NCI-H2029 (cell line): Measurements from ENCODE around the gene NPNT.

Source experiments
- DNase-seq: peaks from one replicate; lab custom pipeline; 2025; lab: John Stamatoyannopoulos, UW

NPNT gene

DNA sequence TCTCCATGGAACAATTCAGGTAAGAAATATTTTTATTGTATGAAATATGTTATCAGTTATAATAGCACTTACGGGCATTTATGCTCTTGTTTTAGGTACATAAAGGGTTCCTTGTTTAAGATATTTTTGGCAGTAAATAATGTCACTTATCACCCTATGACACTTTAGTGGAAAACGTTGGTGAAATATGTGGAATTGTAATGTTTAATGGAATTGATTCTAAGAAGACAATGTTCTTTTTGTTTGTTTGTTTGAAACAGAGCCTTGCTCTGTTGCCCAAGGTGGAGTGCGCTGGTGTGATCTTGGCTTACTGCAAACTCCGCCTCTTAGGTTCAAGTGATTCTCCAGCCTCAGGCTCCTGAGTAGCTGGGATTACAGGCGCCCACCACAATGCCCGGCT lies 17.4 kb downstream of the NPNT start:
- DNase-seq = no peak

GRCh38 chr4:105917171-105917685 lies 22.0 kb downstream of the NPNT start:
- DNase-seq = no peak

GRCh38 chr4:105921301-105921700 lies 26.0 kb downstream of the NPNT start:
- DNase-seq = no peak

DNA sequence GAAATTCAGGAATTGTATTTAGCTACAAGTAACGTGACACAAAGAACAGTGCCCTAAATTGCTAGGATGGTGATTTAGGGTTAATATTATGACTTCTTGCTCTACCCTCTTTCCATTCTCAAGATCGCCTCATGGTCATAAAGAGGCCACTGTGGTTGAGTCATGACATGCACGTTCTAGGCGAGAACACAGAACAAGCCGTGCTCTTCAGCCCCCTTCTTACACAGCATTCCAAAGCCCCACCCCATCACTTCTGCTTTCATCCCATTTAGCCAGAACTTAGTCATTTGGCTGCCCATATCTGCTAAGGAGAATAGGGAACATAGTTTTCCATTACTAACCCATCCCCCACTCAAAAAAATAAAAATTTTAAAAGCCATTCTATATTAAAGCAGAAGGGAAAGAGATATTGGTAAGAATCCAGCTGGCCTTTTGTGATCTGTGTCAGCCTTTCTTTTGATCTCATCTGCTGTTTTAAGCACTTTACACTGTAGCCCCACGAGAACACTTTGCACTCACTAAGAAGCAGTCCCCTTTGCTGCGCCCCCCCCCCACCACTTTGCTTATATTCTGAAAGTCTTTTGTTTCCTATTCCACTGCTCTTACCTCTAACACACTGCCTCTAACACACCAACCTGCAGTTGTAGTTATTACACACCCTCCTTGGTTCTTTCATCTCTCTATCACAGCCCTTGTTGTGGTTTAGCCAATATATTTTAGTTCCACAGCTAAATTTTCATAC lies 28.4 kb downstream of the NPNT start:
- DNase-seq = no peak

DNA sequence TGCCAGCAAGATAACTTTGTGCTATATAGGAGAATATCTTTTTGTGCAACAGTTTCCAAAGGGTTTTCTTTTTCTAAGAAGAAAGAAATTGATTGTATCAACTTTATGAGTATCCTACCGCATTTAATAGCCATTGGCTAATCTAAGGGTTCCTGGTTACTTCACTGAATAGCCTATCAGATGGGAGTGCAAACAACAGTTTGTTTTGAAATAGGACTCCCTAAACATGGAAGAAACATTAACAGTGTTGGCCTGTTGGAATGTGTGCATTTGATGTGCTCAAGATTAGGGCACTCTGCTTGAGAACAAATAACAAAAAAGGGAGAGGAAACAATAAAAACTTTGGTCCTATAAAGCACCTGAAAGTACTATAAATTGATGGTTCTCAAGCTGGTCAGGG lies 29.1 kb downstream of the NPNT start:
- DNase-seq = no peak

- DNase-seq = no peak
Measured at GRCh38 chr4:105930698-105931097, 35.4 kb downstream of the NPNT start.

GRCh38 chr4:105933083-105933482 lies 37.8 kb downstream of the NPNT start:
- DNase-seq = no peak

GRCh38 chr4:105934386-105934785 lies 39.1 kb downstream of the NPNT start:
- no peak for DNase-seq

DNA sequence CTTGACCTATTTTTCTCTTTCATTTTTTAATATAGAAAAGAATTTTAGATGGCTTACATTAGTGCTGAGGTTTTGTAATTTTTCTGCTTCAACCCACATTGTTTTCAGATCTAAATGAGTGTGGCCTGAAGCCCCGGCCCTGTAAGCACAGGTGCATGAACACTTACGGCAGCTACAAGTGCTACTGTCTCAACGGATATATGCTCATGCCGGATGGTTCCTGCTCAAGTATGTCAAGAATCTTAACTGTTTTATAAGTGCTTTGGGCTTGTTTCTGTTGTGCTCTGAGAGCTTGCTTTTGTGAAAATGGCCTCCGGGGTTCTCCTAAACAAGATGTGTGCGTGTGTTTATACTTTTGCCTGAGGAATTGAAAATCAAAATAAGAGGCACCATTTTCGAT lies 41.6 kb downstream of the NPNT start:
- no peak for DNase-seq

GRCh38 chr4:105937759-105938158 lies 42.5 kb downstream of the NPNT start:
- DNase-seq = no peak

- DNase-seq = no peak
Measured at GRCh38 chr4:105943234-105943633, 48.0 kb downstream of the NPNT start.

DNA sequence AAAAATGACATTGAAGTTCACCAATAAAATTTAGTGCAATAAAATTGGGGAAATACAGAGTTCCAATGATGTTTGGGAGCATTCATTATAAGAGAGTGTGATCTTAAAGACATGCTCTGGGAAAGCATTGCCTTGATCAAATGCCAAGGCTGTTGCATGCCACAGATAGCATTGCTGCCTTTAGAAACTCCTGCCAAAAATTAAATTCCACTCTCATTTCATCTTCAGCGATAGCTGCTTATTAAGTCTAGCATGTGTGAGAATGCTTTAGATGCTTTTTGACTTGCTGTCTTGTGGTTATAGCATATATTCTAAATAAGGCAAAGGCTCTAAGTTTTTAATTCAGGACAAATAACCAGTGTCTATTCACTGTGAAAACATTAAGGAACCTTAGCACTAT lies 49.3 kb downstream of the NPNT start:
- DNase-seq = no peak

DNA sequence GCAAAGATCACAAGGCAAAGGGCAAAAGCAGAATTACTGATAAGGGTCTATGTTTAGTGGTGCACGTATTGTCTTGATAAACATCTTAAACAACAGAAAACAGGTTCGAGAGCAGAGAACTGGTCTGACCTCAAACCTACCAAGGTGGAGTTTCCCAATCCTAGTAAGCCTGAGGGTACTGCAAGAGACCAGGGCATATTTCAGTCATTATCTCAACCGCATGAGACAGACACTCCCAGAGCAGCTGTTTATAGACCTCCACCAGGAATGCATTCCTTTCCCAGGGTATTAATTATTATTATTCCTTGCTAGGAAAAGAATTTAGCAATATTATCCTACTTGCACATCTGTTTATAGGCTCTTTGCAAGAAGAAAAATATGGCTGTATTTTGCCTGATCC lies 51.5 kb downstream of the NPNT start:
- DNase-seq = no peak

DNA sequence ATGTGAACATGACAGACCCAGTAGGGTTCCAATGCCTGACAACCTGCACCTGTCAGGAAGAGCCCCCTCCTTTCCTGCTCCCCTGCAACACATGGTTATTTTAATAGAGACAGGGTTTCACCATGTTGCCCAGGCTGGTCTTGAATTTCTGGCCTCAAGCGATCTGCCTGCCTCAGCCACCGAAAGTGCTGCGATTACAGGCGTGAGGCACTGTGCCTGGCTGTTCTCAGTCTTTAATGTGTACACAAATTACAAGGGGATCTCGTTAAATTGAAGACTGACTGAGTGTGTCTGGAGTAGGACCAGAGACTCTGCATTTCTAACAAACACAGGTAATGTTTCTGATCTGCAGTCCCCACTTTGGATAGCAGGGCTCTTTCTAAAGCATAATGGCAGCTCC lies 55.4 kb downstream of the NPNT start:
- DNase-seq = no peak

GRCh38 chr4:105951198-105951597 lies 55.9 kb downstream of the NPNT start:
- no peak for DNase-seq

DNA sequence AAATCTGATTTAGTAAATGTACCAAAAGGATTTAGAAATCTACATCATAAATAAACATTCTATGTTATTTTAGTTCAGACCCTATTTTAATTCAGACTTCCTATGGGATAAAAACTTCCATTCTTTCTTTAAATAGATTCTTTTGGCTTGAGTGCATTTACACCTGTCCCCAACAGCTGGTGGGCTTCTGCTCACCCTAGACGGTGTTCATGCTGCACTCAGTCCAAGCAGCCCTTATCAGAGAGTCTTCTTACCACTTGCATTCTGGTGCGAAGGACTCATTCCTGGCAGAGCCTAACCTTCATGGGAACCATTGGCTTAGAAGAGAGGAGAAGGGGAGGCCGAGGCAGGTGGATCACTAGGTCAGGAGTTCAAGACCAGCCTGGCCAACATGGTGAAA lies 57.3 kb downstream of the NPNT start:
- no peak for DNase-seq

DNA sequence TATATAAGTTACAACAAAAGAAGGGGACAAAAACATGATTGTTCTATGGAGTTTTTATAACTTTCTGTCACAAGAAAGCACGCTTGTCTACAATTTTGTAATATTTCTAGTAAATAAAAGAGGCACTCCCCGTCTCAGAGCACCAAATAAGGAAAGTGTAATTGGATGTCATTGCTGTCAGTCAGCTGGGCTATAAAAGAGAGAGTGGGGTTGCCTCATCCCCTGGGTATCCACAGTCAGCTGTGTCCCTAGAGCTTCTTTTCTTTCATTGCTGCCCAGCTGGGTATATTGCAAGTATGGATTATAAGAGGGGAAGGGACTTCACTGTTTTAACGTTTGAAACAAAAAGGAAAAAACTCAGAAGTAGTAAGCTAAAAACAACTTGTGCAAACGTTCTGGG lies 61.3 kb downstream of the NPNT start:
- no peak for DNase-seq

DNA sequence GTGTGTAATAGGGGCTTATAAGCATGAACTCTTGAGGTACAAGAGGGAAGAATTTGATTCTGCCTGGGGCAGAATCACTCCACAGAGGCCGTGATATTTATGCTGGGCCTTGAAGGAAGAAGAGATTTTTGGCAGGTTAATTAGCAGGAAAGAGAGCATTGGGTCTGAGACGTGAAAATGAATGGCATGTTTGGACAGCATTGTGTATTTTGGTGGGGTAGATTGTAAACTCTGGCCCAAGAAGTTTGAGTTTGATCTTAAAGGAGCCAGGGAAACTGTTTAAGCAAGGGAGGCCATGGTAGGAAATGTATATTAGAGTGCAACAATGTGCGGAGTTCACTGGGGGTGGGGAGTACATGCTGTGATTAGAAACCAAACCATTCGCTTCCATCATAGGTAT lies 62.4 kb downstream of the NPNT start:
- no peak for DNase-seq

DNA sequence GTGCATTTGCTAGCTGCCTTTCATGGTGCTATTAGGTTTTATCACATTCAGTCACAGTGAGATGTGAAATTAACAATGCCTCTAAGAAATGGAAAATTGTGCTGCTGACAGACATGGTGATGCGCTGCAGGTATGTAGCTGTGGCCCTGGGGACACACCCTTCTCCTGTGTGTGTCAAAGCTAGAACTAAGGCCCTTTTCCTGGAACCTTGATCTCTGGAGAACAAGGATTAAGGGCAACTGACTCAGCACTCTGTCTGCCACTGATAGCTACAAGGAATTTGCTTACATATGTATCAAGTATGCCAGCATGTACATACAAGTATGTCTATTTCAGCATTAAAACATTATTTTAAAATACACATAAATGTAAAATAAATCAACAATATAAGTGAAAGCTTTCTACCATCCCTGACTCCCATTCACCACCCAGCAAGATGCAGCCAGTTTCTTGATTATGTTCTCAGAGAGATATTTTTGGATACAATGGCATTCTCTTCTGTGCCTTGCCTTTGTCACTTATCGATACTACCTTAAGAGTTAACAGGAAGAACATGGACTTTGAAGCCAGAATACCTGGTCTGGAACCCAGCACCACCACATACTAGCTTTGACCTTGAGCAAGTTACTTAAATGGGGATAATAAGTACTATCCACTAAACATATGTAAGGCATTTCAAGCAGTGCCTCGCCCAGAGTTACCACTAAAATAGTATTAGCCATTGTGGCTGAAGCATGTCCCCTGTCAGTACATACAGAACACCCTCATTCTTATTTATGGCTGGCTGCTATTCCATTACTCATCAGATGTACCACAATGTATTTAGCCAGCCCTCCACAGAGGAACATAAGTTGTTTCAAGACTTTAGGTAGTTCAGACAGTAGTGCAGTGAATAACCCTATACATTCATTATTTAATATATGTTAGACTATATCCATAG lies 68.5 kb downstream of the NPNT start:
- DNase-seq = no peak

GRCh38 chr4:105965183-105965800 lies 70.0 kb downstream of the NPNT start:
- DNase-seq = no peak

GRCh38 chr4:105966051-105966450 lies 70.8 kb downstream of the NPNT start:
- DNase-seq = no peak

DNA sequence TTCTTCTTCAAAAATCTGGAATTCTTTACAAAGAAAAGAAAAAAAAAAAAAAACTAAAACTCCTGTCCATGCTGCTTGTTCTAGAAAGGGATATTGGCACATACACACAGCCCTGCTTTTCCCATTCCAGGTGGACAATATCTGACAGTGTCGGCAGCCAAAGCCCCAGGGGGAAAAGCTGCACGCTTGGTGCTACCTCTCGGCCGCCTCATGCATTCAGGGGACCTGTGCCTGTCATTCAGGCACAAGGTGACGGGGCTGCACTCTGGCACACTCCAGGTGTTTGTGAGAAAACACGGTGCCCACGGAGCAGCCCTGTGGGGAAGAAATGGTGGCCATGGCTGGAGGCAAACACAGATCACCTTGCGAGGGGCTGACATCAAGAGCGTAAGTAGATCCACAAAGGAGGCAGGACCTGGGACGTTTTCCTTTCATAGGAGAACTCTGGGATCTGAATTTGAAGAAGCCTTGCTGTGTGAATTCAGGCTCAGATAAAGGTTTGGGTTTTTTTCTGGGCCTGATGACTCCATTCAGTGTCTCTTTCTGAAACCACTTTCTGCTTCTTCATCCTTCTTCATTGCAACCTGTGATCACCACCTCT lies 71.9 kb downstream of the NPNT start:
- no peak for DNase-seq
